HUDEP-2 (cell line): ENCODE results near the gene SCP2.

Experiments used
- DNase-seq, 76 experiments: peaks; one replicate each; lab custom pipeline; 2025; ENCODE audit not compliant: unreplicated experiment in 76 of 76; lab: John Stamatoyannopoulos, UW

The SCP2 gene

GRCh38 chr1:53063744-53064515, 136.9 kb downstream of the SCP2 start:
- no peak for DNase-seq

DNA sequence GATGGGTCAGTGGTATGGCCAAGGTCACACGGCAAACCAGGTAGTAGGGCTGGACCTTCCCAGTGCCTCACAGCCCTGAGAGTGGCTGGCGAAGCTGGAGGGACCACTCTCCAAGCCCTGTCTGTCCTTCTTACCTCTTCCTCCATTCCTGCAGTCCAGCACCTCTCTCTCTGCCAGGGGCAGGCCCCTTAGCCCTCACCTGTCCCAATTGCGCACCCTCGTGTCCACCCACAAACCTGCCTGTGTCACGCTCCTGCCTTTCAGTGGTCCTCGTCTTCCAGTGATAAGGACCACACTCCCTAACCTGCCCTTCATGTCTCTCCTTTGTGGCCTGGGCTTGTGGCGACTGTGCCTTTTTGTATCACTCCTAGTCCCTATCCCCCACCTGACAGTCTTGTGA, 138.3 kb downstream of the SCP2 start:
- no peak for DNase-seq

DNA sequence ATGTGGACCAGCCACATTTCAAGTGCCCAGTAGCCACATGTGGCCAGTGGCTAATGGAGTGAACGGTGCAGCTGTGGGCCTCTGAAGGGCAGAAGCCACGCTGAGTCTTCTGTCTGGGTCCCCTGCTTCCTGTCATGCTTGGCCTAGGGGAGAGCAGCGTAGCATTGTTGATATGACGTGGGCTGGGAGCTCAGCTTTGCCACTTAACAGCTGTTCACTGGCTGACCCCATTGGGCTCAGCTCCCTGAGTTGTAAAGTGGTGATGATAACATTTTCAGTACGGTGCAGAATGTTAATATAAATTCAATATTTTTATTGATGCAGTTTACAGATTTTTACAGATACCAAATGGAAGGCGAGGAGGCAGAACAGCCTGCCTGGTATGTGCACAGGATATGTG, 139.4 kb downstream of the SCP2 start:
- DNase-seq, result no peak

- no peak for DNase-seq
Measured at GRCh38 chr1:53066891-53067738, 140.0 kb downstream of the SCP2 start.

GRCh38 chr1:53067886-53068285, 140.8 kb downstream of the SCP2 start:
- DNase-seq, result no peak

- DNase-seq, result no peak
Measured at GRCh38 chr1:53068314-53069099, 141.4 kb downstream of the SCP2 start.

DNA sequence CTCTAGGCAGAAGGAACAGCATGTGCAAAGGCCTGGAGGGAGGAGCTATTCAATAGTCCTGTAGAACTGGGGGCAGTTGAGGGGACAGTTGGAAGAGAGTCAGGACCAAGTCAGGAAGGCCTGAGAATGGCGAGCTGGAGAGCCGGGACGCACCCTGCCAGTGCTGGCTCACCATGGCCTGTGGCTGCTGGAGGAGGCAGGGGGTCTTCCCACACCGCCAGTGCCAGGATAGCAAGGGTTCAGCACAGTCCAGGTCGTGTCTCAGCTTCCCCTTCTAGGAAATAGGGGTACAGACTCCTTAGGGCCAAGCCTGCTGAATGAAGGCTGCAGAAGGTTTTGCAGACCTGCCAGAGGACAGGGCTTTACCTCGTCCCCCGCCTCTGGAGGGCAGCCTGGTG, 142.2 kb downstream of the SCP2 start:
- DNase-seq, result no peak

GRCh38 chr1:53069663-53070327, 142.7 kb downstream of the SCP2 start:
- no peak for DNase-seq

- DNase-seq, result no peak
Measured at GRCh38 chr1:53070621-53071020, 143.5 kb downstream of the SCP2 start.

DNA sequence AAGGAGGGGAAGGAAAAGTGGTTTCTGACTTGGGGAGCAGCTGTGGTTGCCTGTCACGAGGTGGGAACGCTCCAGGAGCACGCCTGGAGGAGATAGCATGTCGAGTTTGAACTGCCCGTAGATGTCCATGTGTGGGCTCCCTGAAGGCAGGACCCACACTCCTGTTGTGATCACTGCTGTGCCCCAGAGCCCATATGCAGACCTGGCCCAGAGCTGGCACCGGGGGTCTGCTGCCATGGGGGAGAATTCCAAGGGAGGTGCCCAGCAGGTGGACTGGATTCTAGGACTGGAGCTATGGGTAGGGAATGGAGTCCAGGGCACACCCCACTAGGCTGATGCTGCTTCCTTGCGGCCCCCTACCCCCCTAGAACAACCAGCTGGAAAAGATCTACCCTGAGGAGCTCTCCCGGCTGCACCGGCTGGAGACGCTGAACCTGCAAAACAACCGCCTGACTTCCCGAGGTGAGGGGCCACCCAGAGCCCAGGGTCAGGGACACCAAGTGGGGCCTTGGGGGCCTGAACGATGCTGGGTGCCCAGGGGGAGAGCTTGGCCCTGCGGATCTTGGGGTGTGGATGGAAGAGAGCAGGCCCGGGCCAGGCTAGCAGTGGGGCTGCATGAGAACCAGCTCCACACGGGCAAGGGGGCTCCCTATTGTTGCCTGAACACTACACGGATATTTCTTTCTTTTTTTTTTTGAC, 144.2 kb downstream of the SCP2 start:
- no peak for DNase-seq

DNA sequence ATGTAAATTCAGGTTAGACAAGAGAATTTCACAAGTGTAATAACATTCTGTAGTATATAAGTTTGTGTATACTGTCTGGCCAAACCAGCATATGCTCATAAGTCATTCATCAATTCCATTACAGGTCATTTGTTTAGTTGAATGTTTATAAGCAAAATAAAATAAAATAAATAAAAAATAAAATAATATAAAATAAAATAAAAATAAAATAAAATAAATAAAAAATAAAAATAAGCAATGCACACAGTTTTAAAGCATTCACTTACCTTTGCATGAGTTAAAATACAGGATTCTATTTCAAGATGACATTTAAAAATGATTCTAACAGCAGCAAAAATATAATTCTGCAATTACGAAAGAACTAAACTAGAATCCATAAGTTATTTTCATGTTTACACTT, 144.8 kb downstream of the SCP2 start:
- no peak for DNase-seq

- DNase-seq, result no peak
Measured at GRCh38 chr1:53073287-53073686, 146.2 kb downstream of the SCP2 start.

GRCh38 chr1:53073868-53074311, 146.8 kb downstream of the SCP2 start:
- DNase-seq, result no peak

GRCh38 chr1:53074313-53075154, 147.5 kb downstream of the SCP2 start:
- DNase-seq, result no peak

- no peak for DNase-seq
Measured at GRCh38 chr1:53075206-53075605, 148.1 kb downstream of the SCP2 start.

DNA sequence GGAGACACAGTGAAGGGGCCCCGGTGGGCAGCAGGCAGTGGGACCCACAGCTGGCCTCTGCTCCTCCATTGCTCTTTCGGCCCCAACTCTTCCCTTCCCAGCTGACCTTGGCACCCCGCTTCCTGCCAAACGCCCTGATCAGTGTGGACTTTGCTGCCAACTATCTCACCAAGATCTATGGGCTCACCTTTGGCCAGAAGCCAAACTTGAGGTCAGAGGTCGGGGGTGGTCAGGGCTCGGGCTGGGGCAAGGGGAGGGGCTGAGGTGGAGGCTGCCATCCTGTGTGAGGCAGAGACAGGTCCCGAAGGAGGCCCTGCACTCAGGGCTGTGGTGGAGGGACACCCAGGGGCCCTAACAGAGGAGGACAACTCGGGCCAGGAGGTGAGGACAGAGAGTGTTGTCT, 148.7 kb downstream of the SCP2 start:
- no peak for DNase-seq

DNA sequence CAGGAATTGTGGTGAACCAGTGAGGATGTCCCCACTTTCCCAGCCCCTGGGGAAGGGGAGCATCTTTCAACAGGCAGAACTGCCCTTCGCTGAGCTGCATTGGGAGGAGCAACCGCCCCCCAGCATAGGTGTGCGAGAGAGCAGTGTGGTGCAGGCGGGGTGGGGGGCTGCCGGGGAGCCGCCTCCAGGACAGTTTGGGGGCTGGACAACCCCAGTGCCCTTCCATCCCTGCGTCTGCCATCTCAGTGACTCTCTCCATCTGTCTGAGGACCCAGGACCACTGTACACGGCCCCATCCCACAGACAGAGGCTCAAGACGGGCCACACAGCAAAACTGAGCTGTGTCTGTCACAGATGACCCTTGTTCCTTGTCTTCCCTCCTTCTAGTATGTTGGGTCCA, 149.1 kb downstream of the SCP2 start:
- DNase-seq, result no peak

GRCh38 chr1:53076721-53077598, 149.9 kb downstream of the SCP2 start:
- no peak for DNase-seq
